GM06990 (cell line): ENCODE measurements around the gene PCGF5.
"Not testable (repeated sequence)": the region's sequence is repeated elsewhere in the genome, so short reads cannot be mapped to it uniquely, and the experiment has no call there.

ENCODE experiments used
- DNase-seq: peaks from one replicate; pipeline ENCODE4 v3.0.0-alpha.2; 2011; ENCODE audit not compliant: insufficient read length; ENCODE audit errors: extremely low read depth
- H3K27me3 ChIP-seq: replicated peaks from 2 replicates; pipeline ENCODE4 v1.6.0; 2011; ENCODE audit warnings: low read length; ENCODE audit not compliant: control insufficient read depth, insufficient read depth
- H3K36me3 ChIP-seq: 2 replicates; pipeline ENCODE4 v1.5.1; 2011; ENCODE audit warnings: low read length; ENCODE audit not compliant: control insufficient read depth, insufficient read depth
- H3K4me3 ChIP-seq: replicated peaks from 2 replicates; pipeline ENCODE4 v1.5.1; 2011; ENCODE audit warnings: low read depth, mild to moderate bottlenecking, control low read depth, low read length
- CTCF ChIP-seq: IDR thresholded peaks from 2 replicates; pipeline ENCODE4 v1.5.1; 2011; ENCODE audit warnings: low read length, control low read depth, mild to moderate bottlenecking, inconsistent platforms; ENCODE audit not compliant: insufficient read depth, poor library complexity, severe bottlenecking

Gene PCGF5

GRCh38 chr10:91220194-91220953, at the start of gene PCGF5:
Gene PCGF5 (plus strand): TSS chr10:91220663. CDS start chr10:91222872, 2,209 bp downstream.
- peak within 1 kb of the TSS; percentile 90 for H3K4me3 ChIP-seq
- peaks cover 1% of the 10 kb centered on the region; the same call in 1 of the 2 replicates for H3K36me3 ChIP-seq
- peak; percentile 8 for TF ChIP-seq CTCF
- peak; percentile 94 for DNase-seq
- no peaks in the 10 kb centered on the region for H3K27me3 ChIP-seq

- DNase-seq, result no peak
- no peak for TF ChIP-seq CTCF
- Histone ChIP-seq H3K36me3 (no peaks in the 10 kb centered on the region; the same call in 1 of the 2 replicates), H3K27me3 (no peaks in the 10 kb centered on the region), H3K4me3 (no peak overlapping the region)
Measured at GRCh38 chr10:91171485-91171884, 49.0 kb upstream of the PCGF5 start.

GRCh38 chr10:91172348-91172747, 48.1 kb upstream of the PCGF5 start:
- Histone ChIP-seq H3K36me3 (no peaks in the 10 kb centered on the region; the same call in 1 of the 2 replicates), H3K27me3 (no peaks in the 10 kb centered on the region), H3K4me3 (no peak overlapping the region)
- no peak for DNase-seq
- no peak for TF ChIP-seq CTCF

- no peak for TF ChIP-seq CTCF
- Histone ChIP-seq H3K4me3 (no peak overlapping the region), H3K27me3 (no peaks in the 10 kb centered on the region), H3K36me3 (no peaks in the 10 kb centered on the region)
- DNase-seq, result no peak
Measured at GRCh38 chr10:91185239-91185875, 35.1 kb upstream of the PCGF5 start.

GRCh38 chr10:91187156-91187555, 33.3 kb upstream of the PCGF5 start:
- H3K36me3 ChIP-seq, result no peaks in the 10 kb centered on the region
- H3K4me3 ChIP-seq, result no peak overlapping the region
- DNase-seq, result no peak
- no peak for TF ChIP-seq CTCF
- H3K27me3 ChIP-seq, result no peaks in the 10 kb centered on the region

- not testable (repeated sequence) for H3K4me3 ChIP-seq, H3K27me3 ChIP-seq, DNase-seq, H3K36me3 ChIP-seq
Measured at GRCh38 chr10:91188010-91188409, 32.5 kb upstream of the PCGF5 start.
